NCI-H146 (cell line): ENCODE results near the gene MCC.
A peak's percentile ranks its signal among the peaks of the same experiment; 100 is the strongest.
"Not testable (repeated sequence)": the region's sequence is repeated elsewhere in the genome, so short reads cannot be mapped to it uniquely, and the experiment has no call there.

Experiments used
- DNase-seq: peaks from one replicate; lab custom pipeline; 2025; lab: John Stamatoyannopoulos, UW

MCC gene

DNA sequence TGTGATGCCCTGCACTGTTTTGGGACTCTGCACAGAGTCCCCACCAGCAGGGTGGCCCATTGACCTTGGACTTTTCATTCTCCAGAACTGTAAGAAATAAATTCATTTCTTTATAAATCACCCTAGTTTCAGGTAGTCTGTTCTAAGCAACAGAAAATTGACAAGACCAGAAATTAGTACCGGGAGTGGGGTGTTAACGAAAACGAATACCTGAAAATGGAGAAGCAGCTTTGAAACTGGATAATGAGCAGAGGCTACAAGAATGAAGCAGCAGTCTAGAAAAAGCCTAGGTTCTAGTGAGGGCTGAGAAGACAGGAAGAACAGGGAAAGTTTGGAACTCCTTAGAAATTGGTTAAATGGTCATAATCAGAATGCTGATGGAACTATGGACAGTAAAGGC, 2.1 kb upstream of the MCC start:
- no peak for DNase-seq

DNA sequence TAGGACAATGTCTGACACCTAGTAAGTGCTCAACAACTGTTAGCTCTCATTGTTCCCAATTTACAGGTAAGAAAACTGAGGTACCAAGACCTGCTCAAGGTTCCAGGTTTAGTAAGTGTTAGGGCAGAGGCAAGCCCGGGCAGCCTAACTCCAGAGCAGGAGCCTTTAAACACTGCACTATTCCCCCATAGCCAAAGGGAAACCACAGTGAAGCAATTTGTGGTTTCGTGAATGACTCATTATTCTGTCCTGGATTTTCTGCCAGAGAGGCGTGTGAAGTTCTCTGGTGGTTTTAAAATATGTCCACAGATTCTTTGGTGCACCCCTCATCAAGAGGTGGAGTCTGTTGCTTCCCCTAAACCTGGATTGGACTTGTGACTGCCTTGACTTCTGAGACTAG, 1.0 kb upstream of the MCC start:
- no peak for DNase-seq

DNA sequence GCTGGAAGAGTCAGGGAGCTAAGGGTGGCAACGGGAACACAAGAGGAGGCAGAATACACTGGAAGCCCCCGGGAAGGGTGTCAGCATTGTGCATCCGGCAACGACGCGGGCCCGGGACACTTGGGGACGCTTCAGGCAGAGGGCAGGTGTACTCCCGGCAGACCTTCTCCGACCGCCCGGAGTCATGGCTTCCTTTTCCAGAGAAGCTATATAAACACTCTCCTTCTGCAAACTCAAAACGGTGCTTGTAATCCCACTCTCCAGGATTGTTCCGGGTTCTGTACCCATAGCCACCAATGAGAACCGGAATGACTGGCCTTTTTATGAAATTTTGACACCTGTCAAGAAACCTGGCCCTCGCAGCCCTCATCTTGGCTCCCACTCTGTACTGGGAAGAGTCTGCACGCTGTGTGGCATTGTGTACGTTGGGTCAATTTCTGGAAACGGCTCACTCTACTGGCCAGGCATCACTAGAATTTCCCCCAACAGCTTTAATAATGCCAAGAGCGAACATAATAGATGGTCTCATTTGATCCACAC, 462 bp upstream of the MCC start:
- peak; percentile 38 for DNase-seq

- peak; percentile 1 for DNase-seq
Measured at GRCh38 chr5:113487416-113487780, 855 bp downstream of the MCC start.

DNA sequence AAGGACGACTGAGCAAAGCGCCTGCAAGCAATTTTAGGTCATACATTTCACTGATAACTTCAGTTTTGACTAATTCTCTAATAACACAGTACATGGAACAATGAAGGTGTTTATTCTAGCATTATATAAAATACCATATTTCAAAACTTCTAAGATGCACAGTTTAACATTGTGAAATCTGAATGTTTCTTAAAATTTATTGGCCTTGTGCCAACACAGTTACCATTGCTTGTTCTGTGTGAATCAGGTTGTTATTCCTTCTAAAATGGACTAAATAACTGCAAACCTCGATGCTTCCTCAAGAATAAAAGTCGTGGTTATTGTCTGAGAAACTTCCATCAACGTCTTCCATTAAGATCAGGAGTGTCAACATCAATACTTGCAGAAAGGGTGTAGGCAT, 8.0 kb downstream of the MCC start:
- DNase-seq, result no peak

DNA sequence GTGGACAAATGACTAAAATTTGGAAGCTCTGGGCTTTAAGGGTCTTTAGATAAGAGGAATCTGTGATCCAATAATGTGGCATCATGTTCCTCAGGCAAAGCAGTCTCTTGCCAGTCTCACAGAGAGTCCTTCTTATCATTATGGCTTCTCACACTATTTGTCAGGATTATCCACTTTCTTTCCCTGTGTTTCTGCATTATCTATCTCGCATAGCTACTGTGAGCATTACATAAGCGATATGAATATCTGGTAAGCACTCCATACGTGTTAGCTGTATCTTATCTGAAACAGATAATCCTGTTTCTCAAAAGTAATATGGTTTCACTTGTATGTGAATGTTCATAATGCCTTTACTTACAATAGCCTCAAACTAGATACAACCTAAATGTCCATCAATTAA, 9.6 kb downstream of the MCC start:
- DNase-seq, result no peak

- no peak for DNase-seq
Measured at GRCh38 chr5:113474100-113474728, 14.0 kb downstream of the MCC start.

- DNase-seq, result no peak
Measured at GRCh38 chr5:113463032-113463431, 25.2 kb downstream of the MCC start.

- not testable (repeated sequence) for DNase-seq
Measured at GRCh38 chr5:113457106-113457505, 31.1 kb downstream of the MCC start.

- DNase-seq, result no peak
Measured at GRCh38 chr5:113452941-113453340, 35.3 kb downstream of the MCC start.

- DNase-seq, result no peak
Measured at GRCh38 chr5:113451797-113452196, 36.5 kb downstream of the MCC start.

- no peak for DNase-seq
Measured at GRCh38 chr5:113450929-113451328, 37.3 kb downstream of the MCC start.

GRCh38 chr5:113450462-113450861, 37.8 kb downstream of the MCC start:
- no peak for DNase-seq

- no peak for DNase-seq
Measured at GRCh38 chr5:113448252-113448651, 40.0 kb downstream of the MCC start.

GRCh38 chr5:113447498-113448050, 40.7 kb downstream of the MCC start:
- DNase-seq, result peak; percentile 20

DNA sequence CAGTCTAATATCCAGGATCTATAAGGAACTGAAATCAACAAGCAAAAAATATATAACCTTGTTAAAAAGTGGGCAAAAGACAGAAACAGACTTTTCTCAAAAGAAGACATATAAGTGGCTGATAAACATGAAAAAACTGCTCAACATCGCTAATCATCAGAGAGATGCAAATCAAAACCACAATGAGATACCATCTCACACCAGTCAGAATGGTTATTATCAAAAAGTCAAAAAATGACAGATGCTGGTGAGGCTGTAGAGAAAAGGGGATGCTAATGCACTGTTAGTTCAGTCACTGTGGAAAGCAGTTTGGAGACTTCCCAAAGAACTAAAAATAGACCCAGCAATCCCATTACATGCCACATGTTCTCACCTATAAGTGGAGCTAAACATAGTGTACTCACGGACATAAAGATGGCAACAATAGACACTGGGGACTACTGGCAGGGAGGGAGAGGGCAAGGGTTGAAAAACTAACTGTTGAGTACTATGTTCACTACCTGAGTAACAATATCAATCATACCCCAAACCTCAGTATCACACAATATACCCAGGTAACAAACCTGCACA, 41.8 kb downstream of the MCC start:
- DNase-seq, result no peak

GRCh38 chr5:113437111-113437510, 51.1 kb downstream of the MCC start:
- DNase-seq, result no peak

- no peak for DNase-seq
Measured at GRCh38 chr5:113435575-113435974, 52.7 kb downstream of the MCC start.

- DNase-seq, result no peak
Measured at GRCh38 chr5:113434889-113435288, 53.4 kb downstream of the MCC start, which contains the start of gene TSSK1B. TSS of gene TSSK1B (minus strand) at chr5:113434989. CDS start at chr5:113434839, 150 bp downstream.

GRCh38 chr5:113433862-113434612, 54.2 kb downstream of the MCC start:
- DNase-seq, result no peak

GRCh38 chr5:113433071-113433470, 55.2 kb downstream of the MCC start:
- DNase-seq, result no peak

DNA sequence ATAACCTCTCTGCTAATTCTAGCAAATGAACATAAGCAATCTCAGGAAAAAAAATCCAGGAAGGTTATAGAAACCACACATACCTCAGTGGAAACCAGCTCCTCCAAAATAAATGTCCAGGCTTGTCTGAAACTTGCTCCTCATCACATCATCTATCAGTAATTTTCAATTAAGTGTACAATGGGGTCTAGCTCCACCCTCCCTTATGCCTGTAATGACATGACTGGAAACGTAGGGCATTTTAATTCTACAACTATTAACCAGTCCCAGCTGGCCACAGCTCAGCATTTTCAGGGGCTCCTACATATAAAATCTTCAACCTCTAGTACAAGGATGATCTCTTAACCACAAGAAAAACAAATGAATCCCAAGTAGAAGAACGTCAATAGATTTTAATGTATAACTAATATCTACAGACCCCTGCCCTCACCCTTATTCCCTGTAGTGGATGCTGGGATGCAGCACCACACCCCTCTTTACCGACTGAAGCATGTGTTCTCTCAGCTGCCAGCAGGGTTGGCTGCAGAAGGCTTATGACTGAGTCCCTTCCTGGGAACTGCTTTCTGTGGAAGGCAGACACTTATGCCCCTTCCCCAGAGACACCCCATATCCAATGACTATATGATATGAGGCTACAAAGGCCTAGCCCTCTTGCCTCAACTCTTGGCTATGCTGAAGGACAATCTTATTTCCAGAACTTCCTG, 60.2 kb downstream of the MCC start:
- no peak for DNase-seq
